Left cardiac atrium (tissue), 4 donors: ENCODE data around the gene CENATAC. TPM values are rescaled to one million over a fixed set of nuclear protein-coding genes. Genes with fewer than 3 reads are reported as not detected.
"Not testable (repeated sequence)": the region's sequence is repeated elsewhere in the genome, so short reads cannot be mapped to it uniquely, and the experiment has no call there.

Source experiments
- ATAC-seq, 2 donors: fragments of 200-7000 bp; cut with Tn5 transposase; one replicate each; pipeline ENCODE4 v1.9.1; 2020; ENCODE audit warnings: mild to moderate bottlenecking in 2 of 2, moderate library complexity in 2 of 2
- DNase-seq: peaks from one replicate; pipeline ENCODE4 v3.0.0-alpha.2; 2020
- intact Hi-C, 2 donors: fragments of 100-400 bp; cut with DNase I; formaldehyde crosslinking; loops; one replicate each; pipeline versions ENCODE4 v1.14.1 to v1.15.1; 2022 to 2023
- total RNA-seq, 2 donors: library from RNA; stranded (reverse); fragmentation: NEBNext Ultra II Directional; extraction: Animal tissue kit (Norgen Biotek cat#: 25700); gene quantifications; one replicate each; pipeline ENCODE4 v1.2.1, GENCODE V29; 2021
- donor health status: DM: no; HTN: yes; CAD: no.
- donor health status: DM: no; HTN: yes; CAD: no; lungs with severe emphysema.
- donor health status: DM: yes; HTN: yes; CAD: no.
- donor health status: Dilated cardiomyopathy.

Gene CENATAC
- total RNA-seq, 2 donors from 2014 or later: 10.2 to 16.6 TPM

GRCh38 chr11:118984825-118985224 is 13.1 kb upstream of the CENATAC start:
- no peak for DNase-seq
- intact Hi-C loops: no loop called here

GRCh38 chr11:118988280-118988679 is 9.7 kb upstream of the CENATAC start:
- intact Hi-C loops: no loop called here
- no peak for ATAC-seq
- no peak for DNase-seq

More at GRCh38 chr11:118984825-118985224, 13.1 kb upstream of the CENATAC start:
- no peak for ATAC-seq

GRCh38 chr11:118991486-118992038 is 6.4 kb upstream of the CENATAC start:
- intact Hi-C loops, ATAC-seq, DNase-seq: not testable (repeated sequence)

GRCh38 chr11:118996926-118997626 is 862 bp upstream of the CENATAC start:
- peak; percentile 6 to 27 for ATAC-seq
- intact Hi-C loops: no loop called here
- DNase-seq: no peak

GRCh38 chr11:118998388-118998717 is 415 bp downstream of the CENATAC start:
- intact Hi-C loops: no loop called here
- DNase-seq (no peak), ATAC-seq (peak; percentile 18 to 28)

- DNase-seq: no peak
- intact Hi-C loops: no loop called here
Measured at GRCh38 chr11:118998822-118999221, 884 bp downstream of the CENATAC start.

GRCh38 chr11:119000906-119001305 is 3.0 kb downstream of the CENATAC start:
- intact Hi-C loops: no loop called here
- DNase-seq: no peak
- ATAC-seq: no peak

More at GRCh38 chr11:118998822-118999221, 884 bp downstream of the CENATAC start:
- ATAC-seq: peak in 1 of 2 donors; percentile 46

GRCh38 chr11:119006656-119007055 is 8.7 kb downstream of the CENATAC start:
- intact Hi-C loops: no loop called here
- ATAC-seq: no peak
- no peak for DNase-seq

GRCh38 chr11:119011476-119012053 is 13.6 kb downstream of the CENATAC start:
- DNase-seq (no peak), ATAC-seq (no peak)
- intact Hi-C loops: no loop called here

- ATAC-seq (no peak), DNase-seq (no peak)
- intact Hi-C loops: no loop called here
Measured at GRCh38 chr11:119012629-119013170, 14.8 kb downstream of the CENATAC start.

GRCh38 chr11:119014209-119014924 is 16.4 kb downstream of the CENATAC start:
- DNase-seq (no peak), ATAC-seq (no peak)
- intact Hi-C loops: no loop called here

GRCh38 chr11:119015054-119015611 is 17.2 kb downstream of the CENATAC start:
- no peak for ATAC-seq
- intact Hi-C loops: no loop called here
- DNase-seq: no peak

- intact Hi-C loops: no loop called here
- ATAC-seq (no peak), DNase-seq (no peak)
Measured at GRCh38 chr11:119016216-119017009, 18.5 kb downstream of the CENATAC start.

- DNase-seq, ATAC-seq, intact Hi-C loops: not testable (repeated sequence)
Measured at GRCh38 chr11:119017377-119017776, 19.4 kb downstream of the CENATAC start.

GRCh38 chr11:119018074-119018938 is 20.4 kb downstream of the CENATAC start, which contains the start of the genes RPS25 and TRAPPC4:
Gene RPS25 (minus strand): TSS chr11:119018343. CDS start chr11:119018284, 59 bp downstream.
Gene TRAPPC4 (plus strand): TSS chr11:119018766. CDS start chr11:119018796, 30 bp downstream.
- DNase-seq (peak; percentile 96), ATAC-seq (peak; percentile 97)
- intact Hi-C loops: no loop called here

- ATAC-seq (no peak), DNase-seq (no peak)
- intact Hi-C loops: no loop called here
Measured at GRCh38 chr11:119019996-119020395, 22.1 kb downstream of the CENATAC start.

GRCh38 chr11:119021631-119022030 is 23.7 kb downstream of the CENATAC start:
- intact Hi-C loops: no loop called here
- ATAC-seq (no peak), DNase-seq (no peak)

GRCh38 chr11:119023741-119024140 is 25.8 kb downstream of the CENATAC start:
- no peak for DNase-seq
- intact Hi-C loops: no loop called here
- no peak for ATAC-seq
